Activated T-helper 2 cell treated with anti-CD3 and anti-CD28 coated beads, Interferon-gamma antibody, Interleukin-2, Interleukin-4, amounts not matched to agents 10 μg/mL and 5 μg/mL and 100 μg/mL, durations not matched to agents 14 hours and 24 hours and 36 hours (primary cell): ENCODE results near the gene LRRTM1. TPM values are rescaled to one million over a fixed set of nuclear protein-coding genes. Genes with fewer than 3 reads are reported as not detected.

Experiments used
- DNase-seq: peaks from one replicate; pipeline ENCODE4 v3.0.0; 2021; ENCODE audit warnings: low spot score
- H3K27ac Mint-ChIP-seq: one replicate; pipeline ENCODE4 v1.8.0; 2021; ENCODE audit warnings: mixed read lengths
- H3K27me3 Mint-ChIP-seq: one replicate; pipeline ENCODE4 v1.8.0; 2021; ENCODE audit warnings: low read depth, mixed read lengths
- H3K36me3 Mint-ChIP-seq: one replicate; pipeline ENCODE4 v1.8.0; 2021; ENCODE audit warnings: low read depth, mixed read lengths
- H3K4me1 Mint-ChIP-seq: one replicate; pipeline ENCODE4 v1.8.0; 2021; ENCODE audit warnings: low read depth, mixed read lengths
- H3K4me3 Mint-ChIP-seq: one replicate; pipeline ENCODE4 v1.8.0; 2021; ENCODE audit warnings: low read depth, mild to moderate bottlenecking, moderate library complexity, mixed read lengths
- H3K9me3 Mint-ChIP-seq: one replicate; pipeline ENCODE4 v1.8.0; 2021; ENCODE audit warnings: mixed read lengths
- intact Hi-C: fragments of 100-400 bp; cut with micrococcal nuclease; formaldehyde crosslinking; loops from one replicate; pipeline ENCODE4 v1.15.1; 2023
- total RNA-seq: library from RNA; stranded (reverse); gene quantifications from 2 replicates; pipeline ENCODE4 v1.2.3, GENCODE V29; 2022

LRRTM1 gene, protein sequence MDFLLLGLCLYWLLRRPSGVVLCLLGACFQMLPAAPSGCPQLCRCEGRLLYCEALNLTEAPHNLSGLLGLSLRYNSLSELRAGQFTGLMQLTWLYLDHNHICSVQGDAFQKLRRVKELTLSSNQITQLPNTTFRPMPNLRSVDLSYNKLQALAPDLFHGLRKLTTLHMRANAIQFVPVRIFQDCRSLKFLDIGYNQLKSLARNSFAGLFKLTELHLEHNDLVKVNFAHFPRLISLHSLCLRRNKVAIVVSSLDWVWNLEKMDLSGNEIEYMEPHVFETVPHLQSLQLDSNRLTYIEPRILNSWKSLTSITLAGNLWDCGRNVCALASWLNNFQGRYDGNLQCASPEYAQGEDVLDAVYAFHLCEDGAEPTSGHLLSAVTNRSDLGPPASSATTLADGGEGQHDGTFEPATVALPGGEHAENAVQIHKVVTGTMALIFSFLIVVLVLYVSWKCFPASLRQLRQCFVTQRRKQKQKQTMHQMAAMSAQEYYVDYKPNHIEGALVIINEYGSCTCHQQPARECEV
- not detected in 2 replicates for total RNA-seq

DNA sequence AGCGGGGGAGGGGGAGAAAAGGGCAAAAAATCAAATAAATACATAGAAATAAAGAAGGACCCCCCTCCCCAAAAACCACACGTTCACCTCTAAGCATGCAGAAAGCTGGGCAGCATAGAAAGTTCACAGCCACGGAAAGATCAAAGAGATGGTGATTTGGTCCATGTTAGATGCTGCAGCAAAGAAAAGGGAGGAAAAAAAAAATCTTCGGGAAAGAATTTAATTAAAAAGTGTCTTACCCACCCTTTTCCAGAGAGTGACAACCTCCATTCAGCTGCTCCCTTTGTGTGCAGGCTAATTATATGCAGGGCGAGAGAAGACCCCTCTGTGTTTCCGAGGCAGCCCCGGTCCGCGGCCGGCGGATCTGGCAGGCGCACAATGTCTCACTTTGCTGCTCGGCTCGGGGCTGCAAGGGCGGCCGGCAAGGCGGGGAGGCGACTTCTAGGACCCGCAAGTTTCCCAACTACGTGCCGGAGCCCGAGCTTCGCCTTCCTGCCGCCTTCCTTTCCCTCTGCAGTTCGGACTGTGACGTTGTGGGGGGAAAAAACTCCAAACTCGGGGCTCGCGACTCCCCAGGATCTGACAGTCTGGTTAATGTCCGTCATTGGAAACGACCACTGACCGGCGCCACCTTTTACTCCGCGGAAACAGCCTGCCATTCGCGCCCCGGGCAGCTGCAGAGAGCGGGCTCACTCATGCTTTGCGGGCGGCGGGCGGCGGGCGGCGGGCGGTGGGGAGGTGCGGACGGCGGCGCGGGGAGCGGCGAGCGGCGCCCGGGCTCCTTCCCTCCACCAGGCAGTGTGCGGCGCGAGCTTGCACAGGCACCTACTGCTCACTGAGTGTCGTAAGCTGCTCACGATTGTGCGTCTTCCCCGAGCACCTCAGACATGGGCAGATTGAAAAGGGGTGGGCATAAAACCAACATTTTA lies at the start of gene LRRTM1:
LRRTM1 (minus strand) TSS at position 844 of the 929 bp plus-strand sequence. CDS start 933 bp downstream, outside the sequence.
- Mint-ChIP-seq H3K27ac (no peak within 1 kb of the TSS), H3K36me3 (no peaks in the 10 kb centered on the region), H3K27me3 (peaks cover 34% of the 10 kb centered on the region), H3K4me3 (no peak within 1 kb of the TSS), H3K9me3 (no peaks in the 10 kb centered on the region), H3K4me1 (no peaks in the 10 kb centered on the region)
- DNase-seq, result no peak
- intact Hi-C loops, result no loop called here

DNA sequence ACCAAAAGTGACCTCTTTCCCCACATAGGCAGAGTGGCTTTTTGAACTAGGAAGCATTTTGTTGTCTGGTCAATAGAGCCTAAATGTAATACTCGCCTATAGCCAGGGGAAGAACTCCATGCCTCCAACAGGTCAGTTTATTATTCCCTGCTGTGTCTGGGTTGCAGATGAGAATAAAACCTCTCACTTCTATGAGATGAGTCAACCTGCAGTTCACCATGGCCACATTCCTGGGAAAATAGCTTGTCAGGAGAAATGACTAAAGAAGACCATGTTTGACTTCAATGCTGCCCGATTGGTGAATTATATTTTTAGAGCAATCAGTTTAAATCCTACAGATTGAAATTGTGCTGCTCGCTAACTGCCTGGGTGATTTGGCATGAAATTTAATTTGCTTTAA lies 46.7 kb upstream of the LRRTM1 start:
- intact Hi-C loops, result no loop called here
- Mint-ChIP-seq H3K4me3 (no peak overlapping the region), H3K9me3 (peaks cover 25% of the 10 kb centered on the region)

DNA sequence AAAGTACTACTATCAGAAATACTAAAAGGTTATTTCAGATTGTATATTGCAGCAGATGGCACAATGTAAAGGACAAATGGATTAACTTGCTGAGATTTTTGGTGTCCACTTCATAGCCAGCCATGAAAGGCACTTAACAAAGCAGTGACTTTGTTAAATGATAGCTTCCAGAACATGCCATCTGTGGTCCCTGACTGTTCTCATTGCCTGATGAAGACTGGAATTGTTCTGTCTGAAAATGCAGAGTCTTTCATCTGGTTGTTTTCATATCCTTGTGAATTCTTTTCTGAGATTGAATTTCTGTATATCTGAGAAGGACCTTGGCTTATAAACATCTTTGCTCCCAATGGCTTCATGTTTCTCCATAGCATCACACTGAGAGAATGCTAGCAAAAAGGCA lies 44.4 kb upstream of the LRRTM1 start:
- no peaks in the 10 kb centered on the region for H3K27me3 Mint-ChIP-seq
- H3K9me3 Mint-ChIP-seq, result peaks cover 31% of the 10 kb centered on the region
- DNase-seq, result no peak
- H3K4me3 Mint-ChIP-seq, result no peak overlapping the region
- H3K27ac Mint-ChIP-seq, result no peak overlapping the region
- no peaks in the 10 kb centered on the region for H3K4me1 Mint-ChIP-seq
- intact Hi-C loops, result no loop called here
- no peaks in the 10 kb centered on the region for H3K36me3 Mint-ChIP-seq

More for the DNA sequence above, 46.7 kb upstream of the LRRTM1 start:
- H3K4me1 Mint-ChIP-seq, result no peaks in the 10 kb centered on the region
- no peaks in the 10 kb centered on the region for H3K36me3 Mint-ChIP-seq
- no peaks in the 10 kb centered on the region for H3K27me3 Mint-ChIP-seq
- no peak for DNase-seq
- H3K27ac Mint-ChIP-seq, result no peak overlapping the region

DNA sequence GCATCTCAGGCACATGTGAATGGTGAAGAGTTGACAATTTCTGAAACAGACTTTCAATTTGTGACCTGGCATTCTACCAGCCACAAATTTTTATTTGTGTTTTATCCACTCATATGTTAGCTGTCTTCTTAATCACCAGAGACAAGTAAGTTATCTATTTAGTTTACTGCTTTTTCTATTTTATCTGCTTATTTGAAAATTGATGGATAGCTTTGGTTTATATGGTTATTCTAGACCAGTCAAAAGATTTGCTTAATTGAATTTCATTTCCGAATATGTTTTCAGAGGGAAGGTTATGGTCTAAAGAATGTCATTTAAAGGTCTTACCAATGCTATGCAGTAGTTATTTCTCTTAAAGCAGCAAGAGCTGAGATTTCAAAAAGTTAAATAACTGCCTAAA lies 43.5 kb upstream of the LRRTM1 start:
- Mint-ChIP-seq H3K36me3 (no peaks in the 10 kb centered on the region), H3K4me3 (no peak overlapping the region), H3K4me1 (no peaks in the 10 kb centered on the region), H3K27ac (no peak overlapping the region), H3K9me3 (peaks cover 28% of the 10 kb centered on the region), H3K27me3 (no peaks in the 10 kb centered on the region)
- DNase-seq, result no peak
- intact Hi-C loops, result no loop called here

DNA sequence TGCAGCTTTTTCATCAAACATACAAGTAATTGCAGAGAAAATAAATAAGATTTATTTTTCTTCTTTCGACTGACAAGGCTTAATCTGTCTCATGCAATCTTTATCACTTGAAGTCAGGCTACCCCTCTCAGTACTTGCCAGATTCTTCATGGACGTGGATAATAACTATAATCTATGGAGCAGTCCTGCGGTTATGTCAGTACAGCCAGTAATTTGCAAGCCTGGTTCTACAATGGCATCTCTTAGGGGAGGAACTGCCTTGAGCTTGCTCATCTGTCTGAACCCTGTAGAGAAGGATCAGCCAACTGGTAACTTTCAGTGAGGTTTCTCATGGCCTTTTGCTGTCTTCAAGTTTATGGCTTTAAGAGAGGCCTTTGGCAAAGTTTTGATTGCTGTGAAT lies 35.5 kb upstream of the LRRTM1 start:
- Mint-ChIP-seq H3K4me3 (no peak overlapping the region), H3K4me1 (no peaks in the 10 kb centered on the region), H3K36me3 (no peaks in the 10 kb centered on the region), H3K27ac (no peak overlapping the region), H3K27me3 (no peaks in the 10 kb centered on the region), H3K9me3 (peaks cover 15% of the 10 kb centered on the region)
- intact Hi-C loops, result no loop called here
- no peak for DNase-seq

DNA sequence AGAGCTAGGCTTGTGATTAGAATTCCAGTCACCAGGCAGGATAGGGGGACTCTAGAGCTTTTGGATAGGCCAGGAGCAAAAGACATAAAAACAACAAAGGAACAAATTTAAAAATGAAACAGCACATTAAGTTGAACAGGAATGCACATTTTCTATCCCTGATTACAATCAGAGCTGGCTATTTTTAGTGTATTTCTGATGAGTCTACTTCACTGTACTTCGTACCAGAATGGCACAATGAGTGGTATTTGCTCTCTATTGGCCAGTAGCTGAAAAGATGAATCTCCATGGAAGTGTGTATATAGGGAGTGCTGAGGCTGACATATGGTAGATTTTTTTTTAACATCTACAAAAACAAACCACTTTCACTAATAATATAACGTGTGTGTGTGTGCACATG lies 34.2 kb upstream of the LRRTM1 start:
- no peak for DNase-seq
- H3K9me3 Mint-ChIP-seq, result peaks cover 16% of the 10 kb centered on the region
- no peaks in the 10 kb centered on the region for H3K4me1 Mint-ChIP-seq
- no peak overlapping the region for H3K27ac Mint-ChIP-seq
- intact Hi-C loops, result no loop called here
- H3K36me3 Mint-ChIP-seq, result no peaks in the 10 kb centered on the region
- no peak overlapping the region for H3K4me3 Mint-ChIP-seq
- no peaks in the 10 kb centered on the region for H3K27me3 Mint-ChIP-seq

DNA sequence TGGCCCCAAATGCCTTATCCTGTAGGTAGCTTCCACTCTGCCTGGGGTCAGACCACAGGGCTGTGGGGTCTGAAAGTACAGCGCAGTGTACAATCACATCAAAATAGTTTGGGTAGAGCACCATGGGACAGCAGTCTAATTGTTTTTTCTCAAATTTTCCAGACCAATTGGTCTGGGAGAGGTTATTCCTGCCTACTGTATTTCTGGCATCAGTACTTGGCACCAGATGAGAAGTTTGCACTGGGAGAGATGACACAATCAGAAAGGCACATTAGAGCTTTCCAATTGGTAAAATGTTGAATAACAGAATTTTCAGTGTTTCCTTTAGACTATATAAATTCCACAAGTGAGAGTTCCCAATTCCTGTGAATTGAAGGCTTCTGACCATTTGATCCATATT lies 30.9 kb upstream of the LRRTM1 start:
- intact Hi-C loops, result no loop called here

DNA sequence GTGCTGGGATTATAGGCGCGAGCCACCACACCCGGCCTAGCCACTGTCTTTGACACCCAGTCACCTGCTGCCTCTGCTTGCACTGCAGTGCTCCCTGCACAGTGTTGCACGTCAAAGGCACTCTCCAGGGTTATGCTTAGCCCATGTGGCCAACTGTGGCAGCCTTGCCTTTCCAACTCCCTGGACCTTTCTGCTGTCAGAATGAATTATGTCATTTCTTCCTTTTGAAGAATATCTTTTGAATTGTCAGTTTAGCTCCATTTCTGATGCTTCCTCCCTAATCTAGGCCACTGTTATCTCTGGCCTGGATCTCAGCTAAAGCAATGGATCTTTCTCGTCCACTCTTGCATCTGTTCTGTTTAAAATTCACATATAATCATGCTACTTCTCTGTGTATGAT lies 29.3 kb upstream of the LRRTM1 start:
- no peak overlapping the region for H3K27ac Mint-ChIP-seq
- intact Hi-C loops, result no loop called here
- no peaks in the 10 kb centered on the region for H3K36me3 Mint-ChIP-seq
- H3K4me1 Mint-ChIP-seq, result no peaks in the 10 kb centered on the region
- H3K27me3 Mint-ChIP-seq, result no peaks in the 10 kb centered on the region
- peaks cover 19% of the 10 kb centered on the region for H3K9me3 Mint-ChIP-seq
- no peak overlapping the region for H3K4me3 Mint-ChIP-seq
- DNase-seq, result no peak

More for the DNA sequence above, 30.9 kb upstream of the LRRTM1 start:
- DNase-seq, result no peak
- H3K4me3 Mint-ChIP-seq, result no peak overlapping the region
- no peaks in the 10 kb centered on the region for H3K4me1 Mint-ChIP-seq
- no peaks in the 10 kb centered on the region for H3K27me3 Mint-ChIP-seq
- H3K9me3 Mint-ChIP-seq, result peaks cover 19% of the 10 kb centered on the region
- no peaks in the 10 kb centered on the region for H3K36me3 Mint-ChIP-seq
- H3K27ac Mint-ChIP-seq, result no peak overlapping the region

DNA sequence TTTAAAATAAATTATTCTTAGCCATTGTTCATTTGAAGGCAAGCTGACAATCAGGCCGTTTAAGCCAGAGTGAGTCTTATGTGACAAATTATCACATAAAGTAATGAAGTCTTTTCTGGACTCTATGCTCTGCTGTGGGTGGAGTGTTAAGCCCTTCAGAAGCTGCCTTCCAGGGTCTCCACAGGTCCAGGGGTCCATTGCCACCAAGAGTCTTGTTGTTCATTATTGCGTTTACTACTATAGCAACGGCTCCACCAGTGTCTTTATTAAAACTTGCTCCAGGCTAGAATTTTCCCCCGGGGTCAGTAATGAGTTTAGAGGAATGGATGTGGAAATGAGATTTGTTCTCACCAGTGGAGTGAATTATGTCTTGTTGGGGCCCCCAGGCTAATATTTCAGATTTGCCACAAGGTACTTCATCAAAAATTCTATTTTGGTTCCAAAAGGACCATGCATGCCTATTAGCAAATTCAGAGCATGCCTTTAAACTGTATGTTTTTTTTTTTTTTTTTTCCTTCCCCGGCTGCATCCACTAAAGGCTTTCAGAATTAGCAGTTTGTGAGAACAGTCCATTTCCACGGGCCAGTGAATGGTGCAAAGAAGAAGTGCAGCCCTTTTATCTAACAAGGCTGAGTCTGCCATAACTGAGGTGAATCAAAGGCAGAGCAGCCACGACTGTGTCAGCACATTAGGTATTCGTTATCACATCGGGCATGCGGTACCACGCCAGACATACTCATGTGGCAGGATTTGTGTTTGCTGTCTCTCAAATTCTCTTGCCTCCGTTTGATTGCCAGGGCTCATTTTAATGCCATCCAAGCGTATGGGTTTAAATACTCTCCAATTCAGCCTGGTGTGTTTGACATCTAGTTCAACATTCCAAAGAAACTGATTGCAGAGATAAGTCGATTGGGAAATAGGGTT lies 26.2 kb upstream of the LRRTM1 start:
- DNase-seq, result no peak
- intact Hi-C loops, result no loop called here
- H3K9me3 Mint-ChIP-seq, result peaks cover 16% of the 10 kb centered on the region
- no peaks in the 10 kb centered on the region for H3K36me3 Mint-ChIP-seq
- no peaks in the 10 kb centered on the region for H3K27me3 Mint-ChIP-seq
- H3K4me3 Mint-ChIP-seq, result no peak overlapping the region
- H3K4me1 Mint-ChIP-seq, result no peaks in the 10 kb centered on the region
- no peak overlapping the region for H3K27ac Mint-ChIP-seq

DNA sequence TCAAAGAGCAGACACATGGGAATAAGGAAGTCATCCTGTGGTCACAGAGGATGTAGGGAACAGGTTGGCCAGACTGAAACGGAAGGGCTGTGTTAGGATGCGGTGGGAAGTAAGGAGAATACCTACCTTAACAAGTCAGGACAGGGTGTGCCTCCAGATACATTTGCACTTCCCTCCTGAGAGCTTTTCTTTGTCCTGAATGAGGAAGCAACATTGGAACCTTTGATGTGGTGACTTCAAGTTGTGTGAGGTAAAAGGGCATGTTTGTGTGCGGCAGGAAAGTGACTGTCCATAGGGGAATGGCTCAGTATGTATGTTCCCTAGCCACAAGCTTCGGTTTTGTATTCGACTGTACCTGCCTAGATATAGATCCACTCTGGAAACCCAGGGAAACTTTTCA lies 24.9 kb upstream of the LRRTM1 start:
- no peaks in the 10 kb centered on the region for H3K36me3 Mint-ChIP-seq
- no peak overlapping the region for H3K4me3 Mint-ChIP-seq
- H3K27me3 Mint-ChIP-seq, result no peaks in the 10 kb centered on the region
- intact Hi-C loops, result no loop called here
- no peaks in the 10 kb centered on the region for H3K4me1 Mint-ChIP-seq
- no peak for DNase-seq
- no peak overlapping the region for H3K27ac Mint-ChIP-seq
- H3K9me3 Mint-ChIP-seq, result peaks cover 9% of the 10 kb centered on the region

DNA sequence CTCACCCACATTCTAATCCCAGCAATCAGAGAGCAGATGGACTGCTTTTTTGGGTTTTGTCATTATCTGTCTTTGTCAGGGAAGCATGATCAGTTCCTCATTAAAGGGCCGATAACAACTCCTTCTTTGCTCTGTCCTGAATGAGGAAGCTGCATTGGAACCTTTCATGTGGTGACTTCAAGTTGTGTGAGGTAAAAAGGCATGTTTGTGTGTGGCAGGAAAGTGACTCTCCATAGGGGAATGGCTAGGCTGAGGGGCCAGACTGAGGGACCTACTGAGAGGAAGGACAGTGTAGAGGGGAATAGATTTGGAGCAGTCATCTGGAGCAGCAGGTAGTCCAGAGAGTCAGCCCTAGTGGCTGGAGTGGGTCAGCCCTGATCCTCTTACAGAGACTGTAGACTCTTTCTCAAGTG lies 23.6 kb upstream of the LRRTM1 start:
- no peak for DNase-seq
- peaks cover 1% of the 10 kb centered on the region for H3K9me3 Mint-ChIP-seq
- H3K36me3 Mint-ChIP-seq, result no peaks in the 10 kb centered on the region
- no peaks in the 10 kb centered on the region for H3K27me3 Mint-ChIP-seq
- intact Hi-C loops, result no loop called here
- H3K4me1 Mint-ChIP-seq, result no peaks in the 10 kb centered on the region
- H3K4me3 Mint-ChIP-seq, result no peak overlapping the region
- no peak overlapping the region for H3K27ac Mint-ChIP-seq

DNA sequence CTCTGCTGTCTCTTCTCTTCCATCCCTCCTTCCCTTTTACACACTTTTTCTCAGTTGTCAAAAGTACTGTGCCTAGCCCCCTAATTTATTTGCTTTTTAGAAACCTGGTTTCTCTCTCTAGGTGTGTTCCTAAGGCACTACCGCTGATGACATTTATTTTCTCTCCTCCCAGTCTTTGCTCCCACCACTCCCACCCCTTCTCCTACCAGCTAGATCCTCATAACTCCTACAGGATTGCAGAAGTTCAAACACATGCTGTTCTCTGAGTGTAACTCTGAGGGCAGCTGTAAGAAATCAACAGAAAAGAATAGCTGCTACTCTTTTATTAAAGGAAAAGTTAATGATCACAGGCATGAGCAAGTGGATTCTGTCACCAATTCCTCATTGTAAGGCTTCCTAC lies 22.3 kb upstream of the LRRTM1 start:
- no peak for DNase-seq
- no peaks in the 10 kb centered on the region for H3K36me3 Mint-ChIP-seq
- intact Hi-C loops, result no loop called here
- no peaks in the 10 kb centered on the region for H3K4me1 Mint-ChIP-seq
- H3K9me3 Mint-ChIP-seq, result no peaks in the 10 kb centered on the region
- no peak overlapping the region for H3K27ac Mint-ChIP-seq
- peaks cover 1% of the 10 kb centered on the region for H3K27me3 Mint-ChIP-seq
- no peak overlapping the region for H3K4me3 Mint-ChIP-seq
